GM21723 (cell line): ENCODE measurements around the gene CACNA2D1.

ENCODE experiments used
- ATAC-seq: cut with Tn5 transposase; IDR thresholded peaks from one replicate; pipeline ENCODE4 v1.9.1; 2021; ENCODE audit warnings: mild to moderate bottlenecking, moderate library complexity; ENCODE audit not compliant: unreplicated experiment

CACNA2D1 gene

DNA sequence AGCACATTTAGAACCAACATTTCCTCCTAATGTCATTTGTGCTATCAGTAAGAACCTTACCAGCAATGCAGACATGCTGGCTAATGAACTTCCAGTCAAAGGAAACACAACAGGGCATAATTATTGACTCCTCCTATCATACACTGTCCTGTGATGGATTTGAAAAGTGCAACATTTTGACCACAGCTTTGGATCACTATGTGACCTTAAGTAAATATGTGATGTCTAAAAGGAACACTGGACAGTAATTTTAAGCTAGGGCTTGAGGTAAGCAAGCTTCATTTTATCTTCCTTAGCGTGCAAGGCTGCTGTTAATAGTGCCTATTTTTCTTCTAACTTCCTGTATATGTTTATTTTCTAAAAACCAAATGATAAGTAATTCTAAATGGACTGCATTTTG, 433.2 kb downstream of the CACNA2D1 start:
- no peak for ATAC-seq

DNA sequence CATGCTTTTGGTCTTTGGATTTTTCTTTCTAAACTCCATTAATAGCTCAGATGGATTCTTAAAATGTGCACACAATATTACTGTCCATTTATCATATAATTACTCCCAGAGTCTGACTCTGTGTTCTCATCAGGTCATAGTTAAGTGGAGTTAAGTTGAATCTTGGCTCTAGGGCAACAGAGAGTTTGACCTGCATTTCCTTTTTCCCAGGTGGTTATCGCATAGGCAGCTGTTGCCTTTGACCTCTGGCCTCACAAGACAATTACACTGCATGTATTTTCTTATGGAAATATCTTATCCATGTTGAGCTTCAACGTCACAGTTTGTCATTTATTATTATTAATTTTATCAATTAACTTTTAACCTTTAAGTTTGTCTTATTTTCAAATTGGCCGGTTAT, 436.3 kb downstream of the CACNA2D1 start:
- ATAC-seq = no peak

DNA sequence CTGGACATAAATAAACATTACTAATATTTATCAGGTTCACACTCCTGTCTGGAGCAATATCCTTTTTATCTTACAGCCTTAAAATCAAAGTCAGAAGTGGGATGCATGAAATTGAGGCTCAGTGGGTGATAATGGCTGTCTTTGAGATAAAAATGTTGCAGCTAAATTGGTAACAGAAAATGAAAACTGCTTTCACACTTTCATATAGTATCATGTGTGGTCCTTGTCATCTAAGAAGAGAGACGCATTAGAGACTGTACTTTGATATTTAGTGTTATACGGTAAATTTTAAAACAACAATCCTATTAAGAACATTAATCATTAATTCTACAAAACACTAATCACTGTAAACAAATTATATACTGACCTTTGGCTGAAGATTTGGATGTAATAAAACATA, 438.5 kb downstream of the CACNA2D1 start:
- ATAC-seq = no peak

DNA sequence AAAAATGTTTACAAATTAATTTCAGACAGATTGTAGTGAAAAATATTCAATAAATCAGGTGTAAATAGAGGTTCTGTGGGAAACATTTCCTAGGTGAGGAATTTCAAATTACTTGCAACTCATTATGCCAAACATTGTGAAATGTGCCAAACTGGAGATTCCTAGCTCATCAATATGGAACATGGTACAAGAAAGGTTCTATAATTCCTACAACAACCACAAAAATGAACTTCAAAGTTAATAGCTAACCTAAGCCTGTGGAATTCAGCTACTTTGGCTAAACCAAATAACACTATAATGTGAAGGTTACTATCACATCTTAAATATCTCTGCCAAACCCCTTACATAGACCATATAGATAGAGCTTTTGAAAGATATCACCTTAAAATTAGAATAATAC, 450.4 kb downstream of the CACNA2D1 start:
- ATAC-seq = no peak

DNA sequence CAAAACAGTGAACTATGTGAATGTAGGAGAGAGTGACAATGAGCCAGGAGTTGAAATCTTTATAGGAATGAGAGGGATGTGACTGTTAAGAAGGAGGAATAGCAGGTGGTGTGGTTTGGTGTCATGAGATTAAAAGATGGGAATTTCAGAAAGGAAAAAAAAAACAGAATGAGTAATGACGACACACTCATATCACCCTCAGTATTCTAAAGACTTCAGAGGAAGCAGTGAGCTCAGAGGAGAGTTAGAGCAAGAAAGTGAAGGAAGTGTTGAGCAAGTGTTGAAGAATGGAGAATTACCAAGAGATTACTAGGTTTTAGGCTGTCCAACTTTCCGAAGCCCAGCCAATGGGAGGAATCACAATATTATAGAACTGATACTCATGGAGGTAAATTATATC, 453.2 kb downstream of the CACNA2D1 start:
- ATAC-seq = no peak

DNA sequence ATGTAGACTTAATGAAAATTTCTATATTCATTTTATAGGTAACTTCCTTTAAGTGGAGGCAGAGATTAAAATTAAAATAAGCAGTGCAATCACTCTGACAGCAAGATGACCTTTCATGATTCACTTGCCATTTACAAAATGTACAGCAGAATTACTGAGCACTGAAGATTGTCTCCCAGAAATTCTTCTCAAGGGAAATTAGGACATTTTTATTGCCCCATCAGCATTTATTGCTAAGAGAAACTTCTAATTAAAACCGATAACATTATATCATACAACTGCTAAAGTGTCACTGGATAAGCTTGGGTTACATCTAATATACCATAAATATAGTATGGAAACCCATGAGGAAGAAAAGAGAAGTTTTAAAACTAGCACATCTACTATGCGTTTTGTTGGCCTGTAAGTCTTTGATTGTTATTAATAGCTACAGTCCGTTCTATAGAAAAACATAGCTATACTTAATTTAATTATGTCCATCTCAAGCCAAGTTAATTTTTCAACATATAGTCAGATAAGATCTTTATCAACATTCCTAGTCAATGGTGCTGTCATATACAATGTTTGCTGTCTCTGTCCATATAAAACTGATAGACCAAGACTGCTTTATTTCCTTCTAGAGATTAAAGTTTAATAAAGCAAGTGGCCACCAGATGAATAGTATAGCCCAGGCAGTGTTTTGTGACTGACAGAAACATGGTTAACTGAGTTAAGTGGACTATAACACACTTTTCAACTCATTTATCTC, 456.7 kb downstream of the CACNA2D1 start:
- no peak for ATAC-seq

DNA sequence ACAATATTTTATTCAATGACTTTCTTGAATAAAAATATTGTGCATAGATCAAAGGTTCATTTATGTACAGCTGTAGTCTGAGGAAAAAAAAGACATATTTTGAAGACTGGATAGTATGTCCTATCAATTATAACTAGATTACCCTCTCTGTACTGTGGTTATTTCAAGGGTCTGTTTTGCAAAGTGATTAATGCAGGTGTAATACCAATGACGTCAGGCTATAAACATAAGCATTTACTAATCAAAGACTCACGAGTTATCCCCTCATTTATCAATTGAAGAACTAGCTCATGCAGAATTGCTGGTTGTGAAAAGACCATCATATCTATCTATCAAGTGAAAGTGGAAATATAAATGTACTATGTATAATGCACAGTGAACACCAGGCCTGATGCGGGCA, 460.2 kb downstream of the CACNA2D1 start:
- no peak for ATAC-seq

DNA sequence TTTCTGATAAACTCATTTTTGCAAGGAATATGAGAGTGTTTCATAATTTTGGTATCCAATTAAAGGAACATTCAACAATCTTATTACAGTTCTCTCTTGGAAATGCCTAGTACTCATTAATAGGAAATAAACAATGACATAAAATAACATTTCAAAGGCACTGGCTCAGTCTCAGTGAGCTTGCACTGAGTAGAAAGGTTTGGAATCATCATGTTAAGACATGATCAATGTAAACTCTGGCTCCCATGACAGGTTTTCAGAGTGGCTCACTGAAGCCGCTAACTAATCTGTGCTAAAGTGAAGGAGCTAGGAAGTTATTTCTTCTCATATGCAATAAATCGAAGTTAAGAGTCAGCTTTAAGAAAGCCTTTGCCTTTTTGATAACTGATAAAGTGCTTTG, 470.5 kb downstream of the CACNA2D1 start:
- no peak for ATAC-seq

DNA sequence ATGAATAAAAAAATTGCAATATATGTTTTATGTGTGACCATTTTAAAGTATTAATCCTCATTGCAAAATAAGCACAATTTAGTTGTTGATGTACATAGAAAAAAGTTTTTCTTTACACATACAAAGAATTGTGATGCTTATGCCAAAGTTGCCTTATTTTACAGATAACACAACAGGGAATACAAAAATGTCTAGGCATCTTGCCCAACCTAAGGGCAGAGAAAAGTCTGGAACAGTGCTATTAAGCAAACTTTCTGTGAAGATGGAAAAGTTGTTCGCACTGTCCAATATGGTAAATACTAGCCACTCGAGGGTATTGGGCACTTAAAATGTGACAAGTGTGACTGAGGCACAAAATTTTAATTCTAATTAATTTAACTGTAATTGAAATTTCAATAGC, 483.6 kb downstream of the CACNA2D1 start:
- ATAC-seq = no peak

DNA sequence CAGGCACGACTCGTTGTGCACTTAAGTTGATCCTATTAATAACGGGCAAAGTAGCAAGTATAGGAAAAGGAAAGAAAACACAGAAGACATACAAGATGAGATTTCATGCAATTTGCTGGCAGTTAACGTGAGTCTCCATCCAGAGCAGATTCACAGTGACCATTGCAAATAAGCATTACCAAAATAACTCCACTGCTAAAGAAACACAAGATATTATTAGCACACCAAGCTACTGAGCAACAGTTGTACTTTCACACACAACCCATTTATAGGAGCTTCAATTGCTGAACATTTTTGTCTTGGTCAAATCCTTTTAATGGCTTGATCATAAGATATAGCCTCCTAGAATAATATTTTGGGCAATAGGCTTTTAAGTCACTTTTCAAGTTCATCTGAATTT, 486.1 kb downstream of the CACNA2D1 start:
- ATAC-seq = no peak

DNA sequence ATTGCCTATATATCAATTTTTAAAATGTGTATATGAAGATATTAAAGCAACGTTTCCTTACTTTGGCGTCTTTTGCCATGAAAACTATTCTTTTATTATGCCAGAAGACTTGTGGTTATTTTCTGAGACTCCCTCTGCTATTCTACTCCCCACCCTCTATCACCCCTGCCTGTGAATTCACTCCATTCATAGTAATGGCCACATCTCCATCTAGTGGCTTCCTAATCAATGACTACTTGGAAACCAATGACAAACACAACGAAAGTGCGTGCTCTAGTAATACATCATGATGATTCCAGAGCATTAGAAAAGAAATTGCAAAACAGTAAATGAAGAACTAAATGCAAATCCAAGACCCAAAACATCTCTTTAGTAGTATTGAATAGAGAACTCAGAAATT, 487.1 kb downstream of the CACNA2D1 start:
- no peak for ATAC-seq

DNA sequence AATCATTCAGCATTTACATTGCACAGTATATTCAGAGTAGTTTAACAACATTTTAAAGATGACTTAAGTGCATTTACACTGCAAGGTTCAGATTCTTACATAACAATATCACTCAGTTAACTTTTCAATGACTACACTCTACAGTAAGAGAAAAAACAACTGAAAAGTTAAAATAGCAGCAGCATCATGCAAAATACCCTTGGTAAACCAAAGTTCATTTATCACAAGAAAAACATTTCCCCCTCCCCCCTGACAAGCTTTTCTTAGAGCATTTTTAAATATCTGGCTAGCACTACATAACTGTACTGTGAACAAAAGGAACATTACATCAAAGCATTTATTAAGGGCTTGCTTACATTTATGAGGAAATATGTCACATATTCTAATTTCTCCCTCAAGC, 494.3 kb downstream of the CACNA2D1 start:
- ATAC-seq = no peak

DNA sequence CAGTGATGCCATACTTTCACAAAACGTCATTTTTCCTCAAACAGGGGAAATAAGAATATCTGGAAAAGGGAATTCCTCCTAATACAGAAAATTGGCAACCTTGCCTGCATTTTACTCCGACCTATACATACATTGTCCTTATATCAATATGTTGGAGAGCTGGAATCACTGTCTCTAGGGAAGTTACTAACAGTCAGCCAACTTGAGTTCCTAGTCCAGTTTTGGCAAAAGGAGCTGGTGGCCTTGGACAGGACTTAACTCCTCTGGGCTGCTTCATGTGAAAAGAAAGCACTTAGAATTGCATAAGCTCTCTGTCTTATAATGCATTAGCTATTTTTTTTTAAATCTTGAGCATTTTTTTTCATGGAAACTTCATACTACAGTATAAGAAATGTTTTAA, 499.5 kb downstream of the CACNA2D1 start:
- no peak for ATAC-seq

DNA sequence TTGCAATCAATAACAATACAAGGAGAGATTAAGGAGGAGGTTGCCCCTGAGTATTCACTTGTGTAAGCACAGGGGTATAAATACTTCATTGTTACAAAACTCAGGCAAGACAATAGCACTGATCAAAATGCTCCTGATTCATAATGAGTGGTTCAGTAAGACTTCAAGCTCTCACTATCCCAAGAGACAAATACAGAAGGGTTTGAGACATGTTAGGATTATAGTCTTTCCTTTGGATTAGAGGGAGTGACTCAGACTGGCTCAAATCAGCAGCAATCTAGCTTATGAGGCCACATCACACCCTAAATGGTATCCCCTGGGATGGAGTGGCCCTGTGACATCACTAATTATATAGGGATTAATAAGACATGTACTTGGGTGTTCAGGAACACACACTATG, 506.5 kb downstream of the CACNA2D1 start:
- ATAC-seq = no peak

DNA sequence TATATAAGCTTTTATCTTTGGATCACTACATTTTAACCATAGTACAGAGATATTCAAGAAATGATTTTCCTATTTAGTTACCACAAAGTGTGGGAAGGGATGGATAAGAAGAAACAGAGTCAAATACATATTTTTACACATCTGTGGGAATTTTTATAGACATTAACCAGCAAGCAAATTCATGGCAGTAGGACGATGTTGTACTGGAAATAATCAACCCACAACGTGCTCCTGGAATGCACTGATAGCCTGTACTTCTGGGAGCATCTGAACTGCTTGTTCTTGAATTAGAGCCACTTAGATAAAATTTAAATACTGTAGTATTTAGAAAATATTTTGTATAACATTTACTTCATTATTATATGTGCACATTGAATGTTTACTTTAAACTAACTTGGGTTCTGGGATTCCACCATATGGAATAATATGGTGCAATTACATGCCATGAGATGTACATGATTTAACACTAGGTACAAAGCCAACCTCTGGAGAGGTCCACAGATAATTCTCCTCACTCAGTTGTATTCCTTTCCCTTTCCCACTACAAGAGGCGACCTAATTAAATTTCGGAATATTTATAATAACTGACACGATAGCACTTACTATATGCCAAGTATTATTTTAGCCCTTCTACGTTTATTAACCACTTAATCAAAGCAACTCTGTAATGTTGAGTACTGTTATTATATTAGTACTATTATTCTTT, 508.8 kb downstream of the CACNA2D1 start:
- ATAC-seq = no peak

DNA sequence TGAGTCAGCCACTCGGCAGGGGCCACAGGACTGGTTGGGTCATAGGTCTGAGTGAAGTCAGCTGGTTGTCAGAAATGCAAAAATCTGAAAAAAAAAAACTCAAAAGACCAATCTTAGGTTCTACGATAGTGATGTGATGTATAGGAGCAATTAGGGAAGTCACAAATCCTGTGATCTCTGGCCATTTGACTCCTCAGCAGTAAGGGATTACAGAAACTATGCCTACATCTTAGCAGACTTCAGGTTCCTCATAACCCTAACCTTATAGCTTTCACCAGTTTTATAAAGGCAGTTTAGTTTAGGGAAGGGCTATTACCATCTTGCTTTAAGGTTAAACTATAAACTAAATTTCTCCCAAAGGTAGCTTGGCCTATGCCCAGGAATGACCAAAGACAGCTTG, 510.6 kb downstream of the CACNA2D1 start:
- no peak for ATAC-seq

DNA sequence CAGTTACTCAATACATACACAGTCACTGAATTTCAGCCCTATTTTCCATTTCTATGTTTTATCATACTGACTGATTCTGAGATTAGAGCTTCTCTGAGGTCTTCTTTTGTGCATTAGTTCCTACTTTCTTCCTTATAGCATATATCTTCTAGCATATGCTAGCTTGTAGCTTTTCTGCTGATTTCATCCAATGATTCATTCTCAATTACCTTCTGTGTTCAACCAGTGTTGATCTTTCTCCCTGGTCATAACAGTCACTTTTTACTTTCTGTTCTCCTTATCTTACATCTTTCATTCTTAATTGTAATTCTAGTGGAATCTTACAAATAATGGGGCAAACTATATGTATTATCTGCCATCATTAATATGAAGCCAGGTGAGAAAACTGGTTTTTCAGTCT, 514.2 kb downstream of the CACNA2D1 start:
- ATAC-seq = no peak

DNA sequence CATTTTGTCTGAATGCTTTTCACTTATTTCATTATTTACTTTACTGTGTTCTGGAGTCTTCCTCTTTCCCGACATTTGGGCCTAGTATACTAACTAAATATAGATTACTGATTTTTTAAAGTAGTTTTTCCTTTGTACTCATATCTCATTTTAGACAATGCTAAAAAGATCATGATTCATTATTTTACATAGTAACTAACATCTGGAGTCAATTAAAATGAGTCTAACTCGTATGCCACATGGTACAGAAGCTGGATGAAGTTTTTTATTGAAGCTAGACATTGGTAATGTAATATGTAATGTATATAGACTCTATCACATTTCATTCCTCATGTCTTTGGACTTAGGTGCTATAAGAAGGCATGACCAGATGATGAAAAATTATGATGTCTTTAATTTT, 517.4 kb downstream of the CACNA2D1 start:
- no peak for ATAC-seq

DNA sequence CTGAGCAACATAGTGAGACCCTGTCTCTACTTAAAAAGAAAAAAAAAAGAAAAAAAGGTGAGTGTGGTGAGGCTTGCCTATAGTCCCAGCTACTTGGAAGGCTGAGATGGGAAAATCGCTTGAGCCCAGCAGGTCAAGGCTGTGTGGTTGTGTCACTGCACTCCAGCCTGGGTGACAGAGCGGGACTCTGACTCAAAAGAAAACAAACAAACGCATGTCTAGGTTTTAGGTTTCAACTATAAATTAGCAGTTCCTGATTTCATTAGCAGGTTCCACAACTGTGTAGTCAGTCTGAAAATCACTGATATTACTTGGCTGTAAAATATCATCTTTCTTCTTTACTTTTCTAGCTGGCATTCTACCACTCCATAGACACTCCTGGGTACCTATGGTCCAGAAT, 518.0 kb downstream of the CACNA2D1 start:
- peak; percentile 81 for ATAC-seq

DNA sequence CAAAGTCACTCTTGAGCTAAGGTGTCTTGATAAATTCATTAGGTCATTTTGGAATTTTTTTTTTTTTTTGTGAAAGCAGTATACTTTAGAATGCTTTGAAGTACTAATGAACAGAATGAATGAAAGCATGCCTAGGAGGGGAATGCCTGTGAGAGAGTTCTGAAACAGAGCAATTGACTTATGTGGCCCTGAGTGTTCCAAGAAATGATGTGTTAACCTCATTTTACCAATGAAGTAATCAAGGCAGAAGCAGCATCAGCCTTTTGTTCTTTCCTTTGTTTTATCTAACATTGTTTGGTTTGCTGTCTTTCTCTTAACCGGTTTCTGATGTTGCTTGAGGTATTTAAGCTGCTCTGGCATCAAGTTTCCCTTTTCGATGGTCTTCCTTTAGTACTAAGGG, 519.1 kb downstream of the CACNA2D1 start:
- ATAC-seq = no peak

DNA sequence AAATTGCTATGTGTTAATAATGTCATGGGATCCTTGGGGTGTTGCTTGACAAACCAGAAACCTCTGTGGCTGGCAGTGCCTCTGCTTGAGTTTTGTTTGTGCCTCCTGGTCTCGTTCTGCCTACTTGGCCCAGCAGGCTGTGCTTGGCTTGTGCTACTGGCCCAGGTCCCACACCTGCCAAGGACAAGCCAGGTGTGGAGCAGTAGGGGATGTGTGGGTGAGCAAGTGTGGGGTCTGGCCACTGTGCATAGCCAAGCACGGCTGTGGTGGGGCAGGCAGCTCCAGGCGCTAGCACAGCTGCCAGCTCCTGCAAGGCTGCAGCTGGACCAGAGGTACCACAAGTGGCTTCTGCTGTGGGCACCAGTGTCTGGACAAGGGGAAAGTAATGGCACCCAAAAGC, 524.1 kb downstream of the CACNA2D1 start:
- ATAC-seq = no peak

DNA sequence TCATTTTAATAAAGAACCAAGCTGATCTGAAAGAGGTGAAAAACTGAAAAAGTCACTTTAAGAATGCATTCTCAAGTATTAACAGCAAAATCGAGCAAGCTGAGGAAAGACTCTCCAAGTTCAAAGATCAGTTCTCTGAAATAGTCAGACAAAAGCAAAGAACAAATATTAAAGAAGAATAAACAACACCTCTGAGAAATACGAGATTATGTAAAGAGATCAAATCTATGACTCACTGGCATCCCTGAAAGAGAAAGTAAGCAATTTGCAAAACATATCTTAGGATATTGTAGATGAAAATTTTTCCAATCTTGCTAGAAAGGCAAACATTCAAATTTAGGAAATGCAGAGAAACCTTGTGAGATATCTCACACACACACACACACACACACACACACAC, 535.4 kb downstream of the CACNA2D1 start:
- no peak for ATAC-seq

DNA sequence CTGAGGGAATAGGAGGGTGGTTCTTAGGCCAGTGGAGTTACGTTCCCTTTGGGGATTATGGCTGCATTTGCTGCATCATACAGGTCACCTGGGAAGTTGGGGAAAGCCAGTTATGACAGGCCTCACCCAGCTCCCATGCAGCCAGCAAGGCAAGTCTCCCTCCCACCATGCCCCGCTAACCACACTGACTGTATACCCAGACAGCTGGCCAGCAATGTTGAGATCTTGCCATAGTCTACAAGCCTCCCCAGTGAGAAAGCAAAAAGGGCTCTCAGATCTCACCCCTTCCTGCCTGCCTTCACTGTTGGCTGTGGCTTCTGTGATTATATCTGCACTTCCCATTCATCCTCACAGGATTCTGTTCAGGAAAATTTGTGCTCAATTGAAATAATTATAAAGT, 540.5 kb downstream of the CACNA2D1 start:
- ATAC-seq = no peak
